ENCODE results near the gene SIRT7.

DNA sequence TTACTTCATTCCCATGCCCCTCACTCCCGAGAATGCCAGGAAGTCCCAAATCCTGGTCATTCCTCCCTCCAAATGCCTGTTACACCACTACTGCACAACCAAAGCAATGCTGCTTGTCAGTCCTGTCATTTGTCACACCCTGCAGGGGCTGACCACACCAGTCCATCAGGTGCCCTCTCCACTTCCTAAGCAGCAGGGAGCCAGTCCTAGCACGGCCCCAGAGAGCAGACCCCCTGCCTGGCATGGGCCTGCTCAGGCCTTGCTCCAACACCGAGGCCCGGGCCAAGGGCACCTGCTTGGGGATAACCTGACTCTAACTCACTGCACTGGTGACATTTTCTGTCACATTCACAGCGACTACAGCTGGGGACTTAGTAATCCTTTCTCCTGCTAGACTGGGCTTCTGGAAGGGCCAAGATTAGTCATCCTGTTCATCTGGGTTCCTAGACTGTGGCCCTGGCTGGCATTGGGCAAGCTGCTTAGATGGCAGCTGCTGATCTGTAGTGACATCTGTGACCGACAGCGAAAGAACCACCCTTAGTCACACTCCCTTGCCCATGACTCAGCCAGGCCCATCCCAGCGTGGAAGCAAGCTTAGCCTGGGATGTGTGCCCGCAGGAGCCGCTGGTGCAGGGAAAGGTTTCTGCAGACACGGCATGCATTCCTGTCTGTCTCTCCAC is 32.0 kb downstream of the SIRT7 start:
- TF ChIP-seq, protein P1, sequence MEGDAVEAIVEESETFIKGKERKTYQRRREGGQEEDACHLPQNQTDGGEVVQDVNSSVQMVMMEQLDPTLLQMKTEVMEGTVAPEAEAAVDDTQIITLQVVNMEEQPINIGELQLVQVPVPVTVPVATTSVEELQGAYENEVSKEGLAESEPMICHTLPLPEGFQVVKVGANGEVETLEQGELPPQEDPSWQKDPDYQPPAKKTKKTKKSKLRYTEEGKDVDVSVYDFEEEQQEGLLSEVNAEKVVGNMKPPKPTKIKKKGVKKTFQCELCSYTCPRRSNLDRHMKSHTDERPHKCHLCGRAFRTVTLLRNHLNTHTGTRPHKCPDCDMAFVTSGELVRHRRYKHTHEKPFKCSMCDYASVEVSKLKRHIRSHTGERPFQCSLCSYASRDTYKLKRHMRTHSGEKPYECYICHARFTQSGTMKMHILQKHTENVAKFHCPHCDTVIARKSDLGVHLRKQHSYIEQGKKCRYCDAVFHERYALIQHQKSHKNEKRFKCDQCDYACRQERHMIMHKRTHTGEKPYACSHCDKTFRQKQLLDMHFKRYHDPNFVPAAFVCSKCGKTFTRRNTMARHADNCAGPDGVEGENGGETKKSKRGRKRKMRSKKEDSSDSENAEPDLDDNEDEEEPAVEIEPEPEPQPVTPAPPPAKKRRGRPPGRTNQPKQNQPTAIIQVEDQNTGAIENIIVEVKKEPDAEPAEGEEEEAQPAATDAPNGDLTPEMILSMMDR (conservative IDR thresholded peaks at IDR 0.05; ENCODE audit: low read depth, low read length) = no peak
- TF ChIP-seq EZH2phosphoT487 (IDR thresholded peaks at IDR 0.05; ENCODE audit: borderline replicate concordance, low read length) = no peak

Measured in PC-3 (cell line).